ENCODE measurements around the gene SDF2.

DNA sequence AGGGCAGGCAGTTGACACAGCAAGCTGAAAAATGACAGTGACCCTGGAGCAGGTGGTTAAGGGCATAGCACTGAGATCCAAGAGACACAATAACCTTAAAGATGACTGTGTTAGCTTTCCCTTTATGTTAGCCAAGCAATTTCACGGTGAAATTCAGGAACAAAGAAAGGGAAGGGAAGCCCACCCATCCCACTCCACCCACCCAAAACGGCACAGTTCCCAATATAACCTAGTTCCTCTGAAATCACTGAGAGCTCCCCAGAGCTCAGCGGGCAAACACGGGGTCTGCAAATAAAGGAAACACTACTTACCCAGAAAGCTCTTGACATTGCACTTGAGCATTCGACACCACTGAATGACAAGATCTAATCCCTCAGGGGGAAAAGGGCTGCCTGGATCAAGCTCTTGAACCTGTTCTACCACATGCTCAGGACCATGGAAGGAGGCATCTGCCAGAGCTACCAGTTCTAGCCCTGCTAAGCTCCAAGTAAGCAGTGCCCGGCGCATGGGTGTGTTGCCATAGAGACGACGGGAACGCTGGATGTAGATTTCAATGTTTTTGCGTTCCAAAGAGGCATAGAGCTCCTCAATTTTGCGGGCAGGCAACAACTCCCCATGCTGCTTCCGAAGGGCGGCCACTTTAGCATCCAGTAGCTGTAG is 27.4 kb downstream of the SDF2 start:
- TF ChIP-seq, protein P1, sequence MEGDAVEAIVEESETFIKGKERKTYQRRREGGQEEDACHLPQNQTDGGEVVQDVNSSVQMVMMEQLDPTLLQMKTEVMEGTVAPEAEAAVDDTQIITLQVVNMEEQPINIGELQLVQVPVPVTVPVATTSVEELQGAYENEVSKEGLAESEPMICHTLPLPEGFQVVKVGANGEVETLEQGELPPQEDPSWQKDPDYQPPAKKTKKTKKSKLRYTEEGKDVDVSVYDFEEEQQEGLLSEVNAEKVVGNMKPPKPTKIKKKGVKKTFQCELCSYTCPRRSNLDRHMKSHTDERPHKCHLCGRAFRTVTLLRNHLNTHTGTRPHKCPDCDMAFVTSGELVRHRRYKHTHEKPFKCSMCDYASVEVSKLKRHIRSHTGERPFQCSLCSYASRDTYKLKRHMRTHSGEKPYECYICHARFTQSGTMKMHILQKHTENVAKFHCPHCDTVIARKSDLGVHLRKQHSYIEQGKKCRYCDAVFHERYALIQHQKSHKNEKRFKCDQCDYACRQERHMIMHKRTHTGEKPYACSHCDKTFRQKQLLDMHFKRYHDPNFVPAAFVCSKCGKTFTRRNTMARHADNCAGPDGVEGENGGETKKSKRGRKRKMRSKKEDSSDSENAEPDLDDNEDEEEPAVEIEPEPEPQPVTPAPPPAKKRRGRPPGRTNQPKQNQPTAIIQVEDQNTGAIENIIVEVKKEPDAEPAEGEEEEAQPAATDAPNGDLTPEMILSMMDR (IDR thresholded peaks at IDR 0.05), result no peak
- TF ChIP-seq POLR2A (IDR thresholded peaks at IDR 0.05), result no peak

Data from esophagus squamous epithelium (tissue), 4 donors.